GM18517 (cell line): ENCODE measurements around the gene RACGAP1.
"Not testable (repeated sequence)": the region's sequence is repeated elsewhere in the genome, so short reads cannot be mapped to it uniquely, and the experiment has no call there.

ENCODE experiments used
- ATAC-seq: cut with Tn5 transposase; IDR thresholded peaks from one replicate; pipeline ENCODE4 v1.9.1; 2021; ENCODE audit warnings: mild to moderate bottlenecking, moderate library complexity; ENCODE audit not compliant: unreplicated experiment

Gene RACGAP1

DNA sequence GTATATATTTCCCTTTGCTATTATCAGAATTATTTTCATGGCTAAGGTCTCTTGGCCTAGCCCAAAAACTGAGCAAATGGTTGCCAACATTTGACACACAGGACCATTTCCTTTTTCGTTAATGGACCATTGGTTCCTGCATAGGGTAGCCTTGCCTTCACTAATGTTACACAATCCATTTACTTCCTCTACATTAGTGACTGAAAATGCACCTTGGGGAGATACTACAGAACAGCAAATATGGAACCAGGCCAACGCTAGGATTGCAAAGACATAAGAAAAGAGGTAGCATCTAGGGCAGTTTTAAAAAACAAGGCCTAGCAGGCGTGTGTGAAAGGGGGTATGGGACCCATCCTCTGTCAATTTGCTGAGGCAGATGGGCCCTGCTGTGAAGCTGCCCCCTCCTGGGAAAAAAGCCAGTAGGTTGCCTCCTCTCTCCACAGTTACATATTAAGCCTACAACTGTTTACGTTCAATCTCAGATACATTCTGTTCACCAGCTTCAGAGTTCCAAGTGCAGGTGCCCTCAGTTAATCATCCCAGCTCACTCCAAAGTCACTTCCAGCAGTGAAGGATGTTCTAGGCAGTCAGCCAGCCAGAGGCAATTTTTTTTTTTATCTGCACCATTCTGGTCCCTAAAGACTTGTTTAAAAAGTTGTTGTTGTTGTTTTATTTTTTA lies 37.5 kb downstream of the RACGAP1 start:
- no peak for ATAC-seq

DNA sequence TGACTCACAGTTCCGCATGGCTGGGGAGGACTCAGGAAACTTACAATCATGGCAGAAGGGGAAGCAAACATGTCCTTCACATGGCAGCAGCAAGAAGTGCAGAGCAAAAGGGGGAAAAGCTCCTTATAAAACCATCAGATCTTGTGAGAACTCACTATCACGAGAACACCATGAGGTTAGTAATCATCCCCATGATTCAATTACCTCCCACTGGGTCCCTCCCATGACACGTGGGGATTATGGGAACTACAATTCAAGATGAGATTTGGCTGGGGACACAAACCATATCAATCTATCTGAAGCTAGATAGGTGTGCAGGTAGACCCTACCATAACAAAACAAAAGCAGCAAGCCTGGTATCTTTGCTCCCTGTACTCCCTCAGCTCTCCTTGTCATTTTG lies 38.8 kb downstream of the RACGAP1 start:
- not testable (repeated sequence) for ATAC-seq

DNA sequence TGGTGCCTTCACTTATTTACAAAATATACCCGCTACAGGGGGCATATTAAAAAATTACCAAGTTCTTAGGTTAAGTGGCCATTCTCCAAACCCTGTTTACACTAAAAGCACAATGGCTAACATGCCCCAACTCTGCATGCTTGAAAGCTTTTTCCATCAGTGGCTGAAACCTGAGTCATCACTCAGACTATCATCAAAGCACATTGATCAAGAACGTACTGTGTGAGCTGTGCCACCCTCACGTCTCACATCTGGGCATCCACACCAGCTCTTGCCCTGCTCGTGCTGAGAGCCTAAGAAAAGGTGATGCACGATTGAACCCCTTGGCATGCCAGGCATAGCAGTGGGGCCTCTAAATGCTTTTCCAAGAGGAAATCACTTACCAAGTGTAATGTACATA lies 39.3 kb downstream of the RACGAP1 start:
- ATAC-seq, result no peak

DNA sequence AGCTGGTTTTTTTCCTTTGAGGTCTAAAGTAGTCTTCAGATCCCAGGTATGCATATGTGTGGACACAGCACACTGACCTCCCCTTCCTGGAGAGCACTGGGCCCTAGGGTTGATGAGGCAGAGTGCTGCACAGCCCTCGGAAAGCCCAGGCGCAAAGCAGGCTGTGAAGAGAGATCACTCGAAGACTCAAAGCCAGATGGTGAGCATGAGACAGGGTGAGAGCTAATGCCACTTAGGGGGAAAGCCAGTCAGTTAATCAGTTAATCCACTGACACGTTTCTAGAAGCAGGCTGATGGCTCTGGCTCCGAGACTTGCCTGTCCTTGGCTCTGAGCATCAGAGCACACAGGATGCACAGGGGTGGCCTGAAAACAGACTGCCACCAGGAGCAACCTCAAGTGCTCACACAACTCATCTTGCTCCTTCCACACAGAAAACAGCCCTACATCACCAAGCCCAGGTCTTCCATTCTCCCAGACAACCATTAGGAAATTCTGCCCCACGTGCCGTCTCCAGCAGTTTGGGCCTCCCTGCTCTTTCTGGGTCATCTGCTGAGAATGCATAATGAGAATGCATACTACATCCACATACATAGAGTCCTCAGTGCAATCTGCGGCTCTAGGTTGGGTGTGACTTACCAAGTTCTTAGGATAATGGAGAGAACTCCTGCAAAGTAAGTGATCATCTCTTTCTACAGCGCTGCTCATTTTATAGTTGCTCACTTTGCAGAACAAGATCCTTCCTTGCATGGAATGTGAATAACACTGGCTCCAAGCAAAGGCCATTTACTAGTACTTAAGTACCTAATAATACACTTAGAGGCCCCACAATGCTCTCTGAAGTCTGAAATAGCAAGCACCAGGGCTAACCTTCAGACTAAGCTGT lies 40.6 kb downstream of the RACGAP1 start:
- ATAC-seq, result no peak

DNA sequence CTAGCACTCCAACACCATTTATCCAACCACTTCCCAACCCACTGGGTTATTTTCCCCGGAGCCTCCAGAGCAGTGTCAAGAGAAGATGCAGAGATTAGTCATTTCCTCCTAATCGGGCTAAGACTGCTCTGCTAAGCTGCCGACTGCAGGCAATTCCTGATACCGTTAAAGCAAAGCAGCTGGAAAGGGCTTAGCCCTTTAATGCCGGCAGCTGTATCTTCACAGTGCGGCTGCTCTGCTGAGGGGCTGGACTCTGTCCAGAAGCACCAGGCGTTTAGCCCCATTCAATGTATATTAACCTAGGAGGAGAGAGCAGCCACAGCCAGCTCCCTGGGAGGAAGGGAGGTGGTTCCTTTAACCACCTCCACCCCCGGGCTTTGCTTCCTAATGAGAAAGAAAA lies 41.4 kb downstream of the RACGAP1 start:
- no peak for ATAC-seq

DNA sequence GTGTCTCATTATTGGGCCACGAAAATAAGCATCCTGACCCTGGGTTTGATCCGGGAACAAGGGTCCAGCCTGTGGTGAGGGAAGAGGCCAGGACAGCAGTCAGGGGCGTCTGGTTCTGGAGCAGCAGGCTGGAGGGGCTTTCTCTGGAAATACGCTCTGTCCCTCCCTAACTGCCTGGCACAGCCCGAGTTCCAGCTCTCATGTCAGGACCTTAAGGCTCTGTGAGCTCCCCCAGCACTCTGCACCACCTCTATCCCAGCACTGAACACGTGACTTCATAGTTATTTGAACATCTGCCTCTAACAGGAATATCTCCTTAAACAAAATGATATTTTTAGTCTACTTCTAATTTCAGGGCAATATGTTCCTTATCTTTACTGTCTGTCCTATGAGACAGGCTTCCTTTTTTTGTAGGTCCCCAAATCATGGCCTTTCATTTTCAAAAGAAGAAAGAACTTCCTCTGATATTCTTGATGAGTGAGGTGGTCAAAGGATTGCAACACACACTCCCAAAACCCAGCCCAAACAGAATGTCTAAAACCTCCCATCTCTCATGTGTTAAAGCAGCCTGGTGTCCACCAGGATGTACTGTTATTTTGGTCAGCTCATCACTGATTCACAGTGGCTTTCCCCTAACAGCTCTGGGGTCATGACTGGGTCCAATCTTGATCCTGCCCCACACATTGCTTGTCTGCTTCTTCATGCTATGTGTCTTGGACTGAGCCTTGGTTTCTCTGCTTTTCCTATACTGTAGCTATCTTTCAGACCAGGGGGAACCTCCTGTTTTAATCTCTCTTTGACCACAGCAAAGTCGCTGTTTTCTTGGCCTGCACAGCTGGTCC lies 42.8 kb downstream of the RACGAP1 start:
- no peak for ATAC-seq

DNA sequence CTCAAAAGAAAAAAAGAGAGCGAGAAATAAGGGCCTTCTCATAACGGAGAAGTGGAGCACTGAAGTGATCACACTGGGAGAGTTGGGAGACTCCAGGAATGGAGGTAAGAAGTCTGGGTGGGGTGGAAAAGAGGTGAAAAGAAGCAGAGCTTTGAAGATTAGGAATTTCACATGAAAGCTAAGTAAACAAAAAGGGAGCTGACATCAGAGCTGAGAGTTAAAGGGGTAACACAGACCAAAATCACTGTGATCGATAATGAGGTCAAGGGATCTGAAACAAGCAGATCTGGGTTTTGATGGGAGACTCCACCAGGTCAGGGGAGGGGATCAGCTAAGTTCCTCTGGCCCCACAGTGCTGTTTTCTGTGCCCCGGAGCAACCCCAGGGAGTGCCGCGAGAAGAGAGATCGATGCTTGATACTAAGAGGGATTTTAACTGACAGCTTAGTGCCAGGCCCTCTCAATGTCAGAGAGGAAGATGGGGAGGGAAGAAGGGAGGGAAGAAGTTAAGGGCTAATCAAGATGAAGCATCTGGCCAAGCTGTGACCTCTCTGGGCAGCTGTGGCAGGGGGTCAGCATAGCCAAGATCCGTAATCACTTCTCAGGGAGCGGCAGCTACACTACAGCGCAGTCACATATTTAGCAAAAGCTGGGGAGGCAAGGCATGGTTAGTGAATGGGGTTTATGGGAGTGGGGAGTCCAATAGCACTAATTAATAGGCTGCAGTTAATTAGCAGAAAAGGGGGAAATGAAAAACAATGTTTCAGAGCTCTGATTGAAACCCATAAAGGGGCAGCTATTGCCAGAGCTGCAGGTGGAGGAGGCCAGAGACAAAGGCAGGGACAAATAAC lies 44.6 kb downstream of the RACGAP1 start:
- no peak for ATAC-seq

DNA sequence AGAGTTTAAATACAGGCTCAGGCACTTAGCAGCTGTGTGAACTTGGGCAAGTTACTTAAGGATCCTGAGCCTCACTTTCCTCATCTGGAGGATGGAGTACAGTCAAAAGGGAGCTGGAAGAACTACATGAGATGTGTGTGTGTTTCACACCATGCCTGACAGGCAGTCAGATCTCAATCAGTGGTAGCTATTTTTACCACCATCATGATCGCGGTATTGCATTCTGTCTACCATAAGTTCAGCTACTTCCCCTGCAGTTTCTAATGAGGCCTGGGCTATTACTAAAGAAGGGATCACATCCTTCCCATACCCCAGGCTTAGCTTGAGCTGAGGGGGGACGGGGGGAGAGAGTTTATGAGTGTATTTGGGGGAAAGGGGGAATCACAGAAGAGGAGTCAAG lies 45.5 kb downstream of the RACGAP1 start:
- no peak for ATAC-seq

DNA sequence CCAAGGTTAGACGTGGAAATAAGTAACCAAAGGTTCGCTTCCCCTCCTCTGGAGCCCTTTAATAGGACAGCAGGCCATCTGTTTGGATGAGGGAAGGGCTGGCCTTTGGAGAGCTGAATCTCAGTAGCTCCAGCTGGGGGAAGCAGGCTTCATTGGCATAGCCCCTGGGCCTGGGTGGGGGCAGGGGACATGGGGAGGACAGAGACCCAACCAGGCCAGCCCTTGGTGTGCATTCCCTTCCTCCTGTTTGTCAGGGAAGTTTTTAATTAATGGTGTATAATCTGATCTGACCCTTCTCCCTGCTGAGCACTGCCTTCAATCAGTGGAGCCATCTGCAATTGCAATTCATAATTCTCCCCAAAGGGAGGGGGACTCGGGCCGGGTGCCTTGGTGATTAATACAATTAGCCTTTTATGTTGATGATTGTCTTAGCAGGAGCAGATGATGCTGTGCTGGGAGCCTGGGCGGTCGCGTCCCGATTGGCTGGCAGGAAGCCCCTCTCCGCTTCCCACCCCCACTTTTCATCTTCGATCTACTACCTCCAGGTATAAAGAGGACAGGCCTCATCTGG lies 46.2 kb downstream of the RACGAP1 start:
- ATAC-seq, result no peak

DNA sequence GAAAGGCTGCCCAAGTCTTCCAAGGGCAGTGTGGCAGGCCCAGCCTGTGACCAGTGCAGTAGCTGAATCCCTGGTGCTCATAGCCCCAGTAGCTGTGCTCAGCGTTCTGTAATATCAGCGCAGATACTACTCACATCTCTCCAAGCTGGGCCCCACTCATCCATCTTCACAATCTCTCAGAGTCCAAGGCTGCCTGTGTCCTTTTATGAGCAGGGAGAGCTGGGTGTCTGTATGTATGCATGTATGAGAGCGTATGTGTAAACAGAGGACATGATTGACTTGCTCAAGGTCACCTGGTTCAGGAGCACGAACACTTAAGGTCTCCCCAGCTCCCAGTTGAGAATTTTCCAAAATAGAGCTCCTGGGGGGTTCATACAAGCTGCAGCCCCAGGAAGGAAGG lies 47.2 kb downstream of the RACGAP1 start:
- no peak for ATAC-seq

DNA sequence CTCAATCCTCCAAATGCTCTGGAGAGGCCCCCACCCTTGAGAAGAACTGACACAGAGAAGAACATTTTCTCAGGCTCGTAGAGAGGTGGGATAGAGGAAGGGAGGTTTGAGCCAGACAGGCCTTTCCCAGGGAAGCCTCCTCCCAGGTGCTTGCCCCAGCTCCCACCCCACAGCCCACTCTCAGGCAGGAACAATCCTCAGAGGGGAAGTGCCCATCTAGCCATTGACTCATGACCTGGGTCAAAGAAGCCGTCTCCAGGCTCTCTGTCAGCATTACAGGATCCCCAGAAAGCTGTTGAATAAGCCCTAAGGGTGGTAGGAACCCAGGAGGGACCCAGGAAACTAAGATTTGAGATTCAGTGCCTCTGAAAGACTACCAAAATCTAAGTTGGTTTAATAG lies 48.7 kb downstream of the RACGAP1 start:
- no peak for ATAC-seq

DNA sequence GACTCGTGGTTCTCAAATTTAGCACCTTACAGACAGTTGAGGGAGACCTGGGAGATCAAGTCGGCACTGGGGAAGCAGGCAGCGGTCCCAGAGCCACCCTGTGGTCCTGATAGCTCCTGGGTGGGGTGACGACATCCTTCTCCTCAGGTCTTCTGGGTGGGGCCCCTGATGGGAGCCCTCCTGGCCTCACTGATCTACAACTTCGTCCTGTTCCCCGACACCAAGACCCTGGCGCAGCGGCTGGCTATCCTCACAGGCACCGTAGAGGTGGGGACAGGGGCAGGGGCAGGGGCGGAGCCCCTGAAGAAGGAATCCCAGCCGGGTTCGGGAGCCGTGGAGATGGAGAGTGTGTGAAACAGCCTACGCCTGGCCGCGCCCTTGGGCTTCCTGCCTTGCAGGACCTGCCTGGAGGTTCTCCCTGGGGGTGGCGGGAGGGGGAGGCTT lies 50.0 kb downstream of the RACGAP1 start:
- ATAC-seq, result no peak

DNA sequence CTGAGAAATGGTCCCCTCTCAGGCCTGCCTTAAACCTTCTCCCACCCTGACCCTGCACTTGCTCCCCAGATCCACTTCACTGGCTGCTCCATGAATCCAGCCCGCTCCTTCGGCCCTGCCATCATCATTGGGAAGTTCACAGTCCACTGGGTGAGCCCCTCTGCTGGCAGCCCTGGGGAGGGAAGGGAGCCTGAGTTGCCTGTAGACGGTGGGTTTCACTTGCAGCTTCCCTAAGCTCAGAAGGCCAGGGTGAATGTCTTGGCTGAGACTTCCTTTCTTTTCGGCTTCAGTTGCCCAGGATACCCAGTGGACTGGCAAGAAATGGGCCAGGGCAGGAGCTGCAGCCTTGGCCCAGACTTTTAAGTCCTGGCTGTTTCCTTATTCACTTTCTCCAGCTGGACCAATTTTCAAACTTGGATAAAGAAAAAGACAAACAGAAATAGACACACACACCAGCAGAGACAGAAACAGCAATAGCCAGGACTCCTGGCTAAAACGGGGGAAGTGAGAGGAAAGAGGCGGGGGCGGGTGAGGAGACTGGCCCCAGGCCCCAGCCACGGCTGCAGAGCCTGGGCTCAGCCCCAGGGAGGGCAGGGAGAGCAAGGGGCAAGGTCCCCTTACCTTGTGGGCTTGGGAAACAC lies 50.5 kb downstream of the RACGAP1 start:
- no peak for ATAC-seq

DNA sequence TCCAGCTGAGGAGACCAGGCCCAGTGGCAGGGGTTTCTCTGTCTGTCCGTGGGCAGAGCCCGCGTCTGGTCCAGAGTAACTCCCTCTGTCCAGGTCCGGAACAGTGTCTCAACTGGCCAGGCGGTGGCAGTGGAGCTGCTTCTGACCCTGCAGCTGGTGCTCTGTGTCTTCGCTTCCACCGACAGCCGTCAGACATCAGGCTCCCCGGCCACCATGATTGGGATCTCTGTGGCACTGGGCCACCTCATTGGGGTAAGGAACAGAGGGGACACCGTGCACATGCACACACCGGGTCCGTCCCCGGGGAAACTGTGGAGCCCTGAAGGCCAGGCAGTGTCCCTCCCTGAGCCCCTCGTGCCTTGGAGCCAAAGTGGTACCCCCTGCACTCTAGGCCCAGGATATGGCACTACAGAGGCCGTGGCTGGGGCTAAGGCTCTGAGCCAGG lies 51.0 kb downstream of the RACGAP1 start:
- no peak for ATAC-seq

DNA sequence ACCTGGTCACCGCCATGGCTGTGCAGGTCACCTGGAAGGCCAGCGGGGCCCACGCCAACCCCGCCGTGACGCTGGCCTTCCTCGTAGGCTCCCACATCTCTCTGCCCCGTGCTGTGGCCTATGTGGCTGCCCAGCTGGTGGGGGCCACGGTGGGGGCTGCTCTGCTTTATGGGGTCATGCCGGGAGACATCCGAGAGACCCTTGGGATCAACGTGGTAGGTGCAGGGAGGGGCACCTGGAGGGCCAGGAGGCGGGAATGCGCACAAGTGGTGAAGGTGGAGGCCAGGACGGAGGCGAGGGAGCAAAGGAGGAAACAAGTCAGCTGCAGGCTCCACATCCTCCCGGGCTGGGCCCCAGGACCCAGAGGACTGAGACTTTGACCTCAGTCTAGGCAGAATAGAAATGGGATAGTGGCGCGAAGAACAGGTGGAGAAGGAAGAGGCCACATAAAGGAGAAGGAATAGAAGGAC lies 51.9 kb downstream of the RACGAP1 start:
- no peak for ATAC-seq

DNA sequence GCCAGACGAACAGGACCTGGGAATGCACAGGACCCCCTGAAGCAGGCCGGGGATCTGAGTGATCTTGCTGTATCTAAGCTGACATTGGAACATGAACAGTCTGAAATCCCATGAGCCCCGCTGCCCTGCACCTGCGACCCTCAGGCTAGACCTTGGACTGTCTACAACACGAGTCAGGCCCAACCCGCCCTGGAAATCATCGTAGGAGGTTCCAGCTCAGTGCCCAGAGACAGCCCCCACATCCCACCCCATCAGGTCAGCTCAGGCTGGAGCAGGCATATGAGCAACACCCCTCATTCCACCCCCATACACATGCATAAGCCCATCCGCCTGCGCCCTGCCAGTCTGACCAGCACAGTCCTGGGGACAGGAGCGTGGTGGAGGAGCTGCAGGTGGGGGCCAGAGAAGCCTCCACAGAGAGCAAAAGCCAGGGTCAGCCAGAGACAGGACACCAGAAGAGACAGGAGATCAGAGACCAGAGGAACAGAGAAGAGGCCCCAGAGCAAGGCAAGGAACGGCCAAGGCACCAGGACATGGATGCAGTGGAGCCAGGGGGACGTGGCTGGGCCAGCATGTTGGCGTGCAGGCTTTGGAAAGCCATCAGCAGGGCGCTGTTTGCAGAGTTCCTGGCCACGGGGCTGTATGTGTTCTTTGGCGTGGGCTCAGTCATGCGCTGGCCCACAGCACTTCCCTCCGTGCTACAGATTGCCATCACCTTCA lies 52.5 kb downstream of the RACGAP1 start, which contains the start of gene AQP6:
TSS of gene AQP6 (plus strand) at position 307 of the 720 bp plus-strand sequence. CDS start at position 534, 227 bp downstream.
- no peak for ATAC-seq

DNA sequence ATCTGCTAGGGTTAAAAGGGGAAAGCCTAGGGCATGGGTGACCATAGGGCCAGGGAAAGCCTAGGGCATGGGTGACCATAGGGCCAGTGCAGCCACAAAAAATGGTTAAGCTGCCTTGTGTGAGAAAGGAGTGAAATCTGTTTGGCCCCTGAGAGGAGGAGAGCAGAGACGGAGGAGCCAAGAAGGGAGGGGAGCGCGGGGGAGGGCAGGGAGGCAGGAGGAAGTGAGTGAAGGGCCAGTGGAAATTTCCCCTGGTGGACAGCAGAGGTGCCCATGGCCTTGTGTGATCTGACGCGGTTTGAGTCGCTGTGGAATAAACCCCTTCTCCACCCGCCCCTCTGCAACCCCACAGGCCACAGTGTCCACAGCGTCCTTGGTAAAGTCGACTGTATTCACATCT lies 53.2 kb downstream of the RACGAP1 start:
- ATAC-seq, result no peak

DNA sequence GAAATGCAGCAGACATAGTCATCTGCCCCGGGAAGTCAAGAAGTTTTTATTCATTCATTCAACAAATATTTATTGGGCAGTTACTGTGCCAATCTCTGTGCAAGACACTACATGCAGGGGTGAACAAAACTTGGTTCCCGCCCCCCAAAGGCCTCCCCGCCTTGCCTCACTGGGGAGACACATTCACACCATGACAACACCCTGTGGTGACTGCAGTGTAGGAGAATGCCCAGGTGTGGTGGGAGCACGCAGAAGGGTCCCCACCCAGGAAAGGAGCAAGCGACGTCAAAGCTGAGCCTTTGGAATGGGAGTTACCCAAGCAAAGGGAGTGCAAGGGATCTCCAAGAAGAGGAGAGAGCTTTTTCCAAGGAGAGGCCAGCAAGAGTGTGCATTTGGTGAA lies 54.2 kb downstream of the RACGAP1 start:
- no peak for ATAC-seq

DNA sequence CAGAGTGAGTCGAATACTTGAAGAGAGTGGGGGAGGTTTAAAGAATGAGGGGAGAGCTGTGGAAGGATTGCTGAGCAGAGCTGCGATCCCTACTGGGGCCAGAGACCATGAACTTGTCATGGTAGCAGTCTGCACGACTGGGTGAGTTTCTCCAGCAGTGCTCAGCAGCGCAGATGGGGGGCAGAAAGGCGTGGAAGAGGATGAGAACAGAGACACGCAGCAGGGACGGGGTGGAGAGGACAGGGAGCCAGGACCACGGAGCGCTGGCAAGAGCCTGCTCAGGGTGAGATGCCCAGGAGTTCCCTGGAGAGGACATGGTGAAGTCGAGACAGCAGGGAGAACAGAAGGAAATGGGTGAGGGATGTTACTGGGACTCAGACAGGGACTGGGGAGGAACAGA lies 54.6 kb downstream of the RACGAP1 start:
- ATAC-seq, result no peak
